Prostate gland (tissue), 2 donors: ENCODE measurements around the gene OGDH.

ENCODE experiments used
- CTCF ChIP-seq, 4 experiments: fragments of 200-600 bp in 2 of 4; fragments of 450-650 bp in 2 of 4; sonication (generic) in 2 of 4; IDR thresholded peaks; 1 replicate in 3 of 4; 2 replicates in 1 of 4; pipeline ENCODE4 v1.5.1; 2016 to 2019; ENCODE audit warnings: antibody characterized with exemption in 4 of 4, mild to moderate bottlenecking in 2 of 4, moderate library complexity in 2 of 4
- POLR2A ChIP-seq: fragments of 450-650 bp; IDR thresholded peaks from one replicate; pipeline ENCODE4 v1.6.1; 2016; ENCODE audit warnings: antibody characterized with exemption, mild to moderate bottlenecking

GRCh38 chr7:44575054-44575453 is 31.4 kb upstream of the OGDH start:
- TF ChIP-seq CTCF (IDR thresholded peaks at IDR 0.05) (no peak), POLR2A (no peak)
